Heart right ventricle (tissue), 16 donors: ENCODE data around the gene SLC30A2. TPM values are rescaled to one million over a fixed set of nuclear protein-coding genes. Genes with fewer than 3 reads are reported as not detected.
A peak's percentile ranks its signal among the peaks of the same experiment; 100 is the strongest.

Source experiments
- ATAC-seq, 8 donors: fragments of 200-7000 bp; cut with Tn5 transposase; one replicate each; pipeline ENCODE4 v1.9.1; 2020; ENCODE audit warnings: mild to moderate bottlenecking in 8 of 8, moderate library complexity in 8 of 8, moderate number of reproducible peaks in 1 of 8
- DNase-seq, 2 donors: peaks; one replicate each; pipeline ENCODE4 v3.0.0-alpha.2; 2020
- H3K27ac ChIP-seq, 10 donors: fragments of 200-600 bp; sonication (generic) in 2 of 10; one replicate each; pipeline versions ENCODE4 v1.5.0 to v1.8.0; 2020 to 2022; ENCODE audit warnings: mild to moderate bottlenecking in 3 of 10
- H3K27me3 ChIP-seq, 7 donors: fragments of 200-600 bp; one replicate each; pipeline ENCODE4 v1.8.0; 2021 to 2022; ENCODE audit warnings: mild to moderate bottlenecking in 2 of 7
- H3K36me3 ChIP-seq, 9 donors: fragments of 200-600 bp; sonication (generic) in 1 of 9; one replicate each; pipeline versions ENCODE4 v1.5.0 to v1.8.0; 2020 to 2022; ENCODE audit warnings: mild to moderate bottlenecking in 2 of 9
- H3K4me1 ChIP-seq, 9 donors: fragments of 200-600 bp; sonication (generic) in 1 of 9; one replicate each; pipeline versions ENCODE4 v1.5.0 to v1.8.0; 2020 to 2022; ENCODE audit warnings: mild to moderate bottlenecking in 4 of 9
- H3K4me3 ChIP-seq, 10 donors: fragments of 200-600 bp; sonication (generic) in 2 of 10; one replicate each; pipeline versions ENCODE4 v1.5.0 to v1.8.0; 2020 to 2022; ENCODE audit warnings: mild to moderate bottlenecking in 7 of 10, moderate library complexity in 2 of 10
- H3K9me3 ChIP-seq, 11 donors: fragments of 200-600 bp in 10 of 11; sonication (generic) in 2 of 11; one replicate each; pipeline versions ENCODE4 v1.5.0 to v1.8.0; 2013 to 2022; ENCODE audit warnings: mild to moderate bottlenecking in 2 of 11, control low read depth in 1 of 11, moderate library complexity in 1 of 11
- WGBS, 2 donors: extraction: QIAGEN DNeasy Blood & Tissue Kit; methylation state at CpG; one replicate each; pipeline ENCODE4 v1.1.7; 2013; ENCODE audit warnings: inconsistent platforms in 1 of 2; 5-methylcytosine and 5-hydroxymethylcytosine counted together
- intact Hi-C, 10 donors: fragments of 100-400 bp; cut with DNase I; formaldehyde crosslinking; loops; one replicate each; pipeline versions ENCODE4 v1.11.1 to v1.14.2; 2022
- polyA plus RNA-seq, 2 donors: library from polyadenylated mRNA; stranded (reverse); fragments of 200-250 nt; gene quantifications; one replicate each; pipeline ENCODE4 v1.2.3, GENCODE V29; 2013
- total RNA-seq, 10 donors: library from RNA; stranded (reverse); fragmentation: NEBNext Ultra II Directional in 3 of 10; extraction: Animal tissue kit (Norgen Biotek cat#: 25700) in 3 of 10; gene quantifications; one replicate each; pipeline versions ENCODE4 v1.2.1 to v1.2.4, GENCODE V29; 2021 to 2023
- TF ChIP-seq, protein P1 (sequence below), 9 donors: fragments of 200-600 bp; sonication (generic) in 2 of 9; IDR thresholded peaks; one replicate each; pipeline versions ENCODE4 v1.5.0 to v1.8.0; 2021 to 2022; ENCODE audit warnings: antibody characterized with exemption in 9 of 9, mild to moderate bottlenecking in 5 of 9, moderate library complexity in 1 of 9
- donor health status: Arrhythmogenic right ventricular cardiomyopathy.
- donor health status: ischemic (EF 13 %, LVEDD 7.1; RV severe dilation, severe dysfunction).
- donor health status: healthy with polysubstance abuse.
- donor health status: DM: no; HTN: yes; CAD: no.
- donor health status: DM: no; HTN: no; CAD: no.
- donor health status: ischemic (EF 25% LVEDD 6.9; RV normal size, moderate dysfunction).
- donor health status: ischemic (EF 25% LVEDD 5.7; RV mildly dilated, moderate dysfunction).
- donor health status: healthy.
- donor health status: DM: yes; HTN: yes; CAD: no.
- donor health status: Ischemic cardiomyopathy.
- donor health status: ischemic (EF 35%, LVEDD 5.7; RV mildly dilated, moderate dysfunction).
- donor health status: nonischemic (EF 11% LVEDD 7.7; RV severe dilation, severe dysfunction).
- donor health status: DM: yes; HTN: yes; CAD: no.
- donor health status: PGD.
- donor health status: ischemic (EF 29% LVEDD 5.4; RV normal size, mild dysfunction).
- donor health status: nonischemic (EF 23%, LVEDD 6.1; RV moderate dilation, normal function).

SLC30A2 gene
- total and polyA plus RNA-seq, 12 donors = 0.97 to 14.4 (median 6.2) TPM

DNA sequence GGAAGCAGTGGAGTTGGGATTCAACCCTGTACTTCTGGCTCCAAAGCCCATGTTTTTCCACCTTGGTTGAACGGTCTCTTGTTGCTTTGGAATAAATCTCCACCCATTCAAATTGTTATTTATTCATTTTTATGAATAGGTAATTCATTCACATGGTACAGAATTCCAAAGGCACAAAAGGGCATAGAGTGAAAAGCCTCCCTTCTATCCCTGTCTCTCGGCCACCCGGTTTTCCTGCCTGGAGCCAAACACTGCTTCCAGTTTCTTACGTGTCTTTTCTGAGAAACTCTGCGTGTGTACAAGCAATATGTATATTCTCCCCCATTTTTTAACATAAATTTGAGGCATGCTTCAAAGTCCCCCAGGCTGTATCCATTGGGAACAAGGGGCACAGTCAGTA is 20.4 kb downstream of the SLC30A2 start:
- Histone ChIP-seq H3K9me3 (no peaks in the 10 kb centered on the region), H3K36me3 (peaks cover 0 to 2% (median 0%) of the 10 kb centered on the region in 9 donors), H3K27me3 (no peaks in the 10 kb centered on the region), H3K4me3 (no peak overlapping the region), H3K4me1 (peaks cover 7 to 35% (median 23%) of the 10 kb centered on the region in 9 donors), H3K27ac (peak overlapping the region in 2 of 10 donors; percentile 13 to 92)
- ATAC-seq (no peak), DNase-seq (no peak)
- WGBS, 2 donors = 69 to 78% methylated on average over 5 of the region's 5 CpGs
- intact Hi-C loops = no loop called here
- TF ChIP-seq, protein P1, sequence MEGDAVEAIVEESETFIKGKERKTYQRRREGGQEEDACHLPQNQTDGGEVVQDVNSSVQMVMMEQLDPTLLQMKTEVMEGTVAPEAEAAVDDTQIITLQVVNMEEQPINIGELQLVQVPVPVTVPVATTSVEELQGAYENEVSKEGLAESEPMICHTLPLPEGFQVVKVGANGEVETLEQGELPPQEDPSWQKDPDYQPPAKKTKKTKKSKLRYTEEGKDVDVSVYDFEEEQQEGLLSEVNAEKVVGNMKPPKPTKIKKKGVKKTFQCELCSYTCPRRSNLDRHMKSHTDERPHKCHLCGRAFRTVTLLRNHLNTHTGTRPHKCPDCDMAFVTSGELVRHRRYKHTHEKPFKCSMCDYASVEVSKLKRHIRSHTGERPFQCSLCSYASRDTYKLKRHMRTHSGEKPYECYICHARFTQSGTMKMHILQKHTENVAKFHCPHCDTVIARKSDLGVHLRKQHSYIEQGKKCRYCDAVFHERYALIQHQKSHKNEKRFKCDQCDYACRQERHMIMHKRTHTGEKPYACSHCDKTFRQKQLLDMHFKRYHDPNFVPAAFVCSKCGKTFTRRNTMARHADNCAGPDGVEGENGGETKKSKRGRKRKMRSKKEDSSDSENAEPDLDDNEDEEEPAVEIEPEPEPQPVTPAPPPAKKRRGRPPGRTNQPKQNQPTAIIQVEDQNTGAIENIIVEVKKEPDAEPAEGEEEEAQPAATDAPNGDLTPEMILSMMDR (IDR thresholded peaks at IDR 0.05) = no peak

- Histone ChIP-seq H3K4me3 (peak overlapping the region in 1 of 10 donors; percentile 38), H3K27ac (peak overlapping the region in 4 of 10 donors; percentile 13 to 92 (median 66)), H3K27me3 (no peaks in the 10 kb centered on the region), H3K36me3 (peaks cover 0 to 2% (median 0%) of the 10 kb centered on the region in 9 donors), H3K9me3 (no peaks in the 10 kb centered on the region), H3K4me1 (peaks cover 7 to 38% (median 26%) of the 10 kb centered on the region in 9 donors)
- no peak for DNase-seq
- TF ChIP-seq, protein P1 (IDR thresholded peaks at IDR 0.05) = no peak
- no peak for ATAC-seq
- 64 to 66% methylated on average over 5 of the region's 5 CpGs for WGBS, 2 donors
- intact Hi-C loops = no loop called here
Observed at GRCh38 chr1:26025060-26025459, 20.9 kb downstream of the SLC30A2 start.

DNA sequence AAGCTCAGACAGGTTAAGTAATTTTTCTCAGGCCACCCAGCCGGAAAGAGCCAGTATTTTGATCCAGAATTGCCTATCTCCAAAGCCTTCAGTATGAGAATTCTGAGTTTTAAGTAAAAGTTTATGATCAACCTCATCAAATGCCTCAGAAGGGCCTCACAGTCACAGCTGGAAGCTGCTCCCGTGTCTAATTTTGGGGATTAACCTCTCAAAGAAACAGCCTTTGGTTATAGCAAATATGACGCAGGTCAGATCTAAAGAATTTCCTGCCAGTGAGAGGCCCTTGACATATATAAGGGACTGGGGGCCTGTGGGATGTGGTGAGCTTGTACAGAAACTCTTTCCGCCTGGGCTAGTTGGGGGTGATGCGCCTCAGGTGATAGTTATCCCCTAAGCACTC is 22.1 kb downstream of the SLC30A2 start:
- TF ChIP-seq, protein P1 (IDR thresholded peaks at IDR 0.05) = no peak
- Histone ChIP-seq H3K9me3 (no peaks in the 10 kb centered on the region), H3K36me3 (no peaks in the 10 kb centered on the region), H3K27me3 (no peaks in the 10 kb centered on the region), H3K4me1 (peaks cover 7 to 51% (median 31%) of the 10 kb centered on the region in 9 donors), H3K27ac (peak overlapping the region in 5 of 10 donors; percentile 40 to 97 (median 91)), H3K4me3 (peak overlapping the region in 4 of 10 donors; percentile 1 to 48 (median 28))
- DNase-seq (no peak), ATAC-seq (no peak)
- 70 to 81% methylated on average over 5 of the region's 5 CpGs for WGBS, 2 donors
- intact Hi-C loops = no loop called here

DNA sequence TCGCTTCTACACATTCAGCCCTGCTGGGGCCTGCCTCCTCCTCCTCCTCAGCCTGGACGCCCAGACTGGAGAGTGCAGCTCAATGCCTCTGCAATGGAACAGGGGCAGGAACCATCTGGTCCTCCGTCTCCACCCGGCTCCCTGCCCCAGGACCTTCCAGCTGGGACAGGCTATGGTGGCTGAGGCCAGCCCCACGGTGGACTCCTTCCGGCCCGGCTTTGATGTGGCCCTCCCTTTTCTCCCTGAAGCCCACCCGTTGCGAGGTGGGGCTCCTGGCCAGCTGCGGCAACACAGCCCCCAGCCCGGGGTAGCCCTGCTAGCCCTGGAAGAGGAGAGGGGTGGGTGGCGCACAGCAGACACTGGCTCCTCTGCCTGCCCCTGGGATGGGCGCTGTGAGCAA is 22.9 kb downstream of the SLC30A2 start:
- intact Hi-C loops = no loop called here
- no peaks in the 10 kb centered on the region for H3K36me3 ChIP-seq
- H3K9me3 ChIP-seq = no peaks in the 10 kb centered on the region
- peak overlapping the region in 8 of 10 donors; percentile 82 to 97 (median 88) for H3K27ac ChIP-seq
- no peaks in the 10 kb centered on the region for H3K27me3 ChIP-seq
- TF ChIP-seq, protein P1 (IDR thresholded peaks at IDR 0.05) = no peak
- no peak for DNase-seq
- H3K4me1 ChIP-seq = peaks cover 9 to 59% (median 34%) of the 10 kb centered on the region in 9 donors
- peak overlapping the region in 5 of 10 donors; percentile 5 to 49 (median 38) for H3K4me3 ChIP-seq
- peak in 1 of 8 donors; percentile 1 for ATAC-seq
- WGBS, 2 donors = 68% methylated on average over 13 of the region's 13 CpGs
